Measurements from ENCODE around the gene ACTA2. TPM values are rescaled to one million over a fixed set of nuclear protein-coding genes. Genes with fewer than 3 reads are reported as not detected.
A peak's percentile ranks its signal among the peaks of the same experiment; 100 is the strongest.

The ACTA2 gene
- total RNA-seq, 4 donors from 2014 or later, result 6,391 to 8,723 (median 8,539) TPM

GRCh38 chr10:88896994-88897853, 55.3 kb downstream of the ACTA2 start:
- H3K27ac ChIP-seq (replicated peaks in 1 of 4), result peak overlapping the region; percentile 26 to 69 (median 42)
- H3K9me3 ChIP-seq, result no peaks in the 10 kb centered on the region
- TF ChIP-seq, protein P1, sequence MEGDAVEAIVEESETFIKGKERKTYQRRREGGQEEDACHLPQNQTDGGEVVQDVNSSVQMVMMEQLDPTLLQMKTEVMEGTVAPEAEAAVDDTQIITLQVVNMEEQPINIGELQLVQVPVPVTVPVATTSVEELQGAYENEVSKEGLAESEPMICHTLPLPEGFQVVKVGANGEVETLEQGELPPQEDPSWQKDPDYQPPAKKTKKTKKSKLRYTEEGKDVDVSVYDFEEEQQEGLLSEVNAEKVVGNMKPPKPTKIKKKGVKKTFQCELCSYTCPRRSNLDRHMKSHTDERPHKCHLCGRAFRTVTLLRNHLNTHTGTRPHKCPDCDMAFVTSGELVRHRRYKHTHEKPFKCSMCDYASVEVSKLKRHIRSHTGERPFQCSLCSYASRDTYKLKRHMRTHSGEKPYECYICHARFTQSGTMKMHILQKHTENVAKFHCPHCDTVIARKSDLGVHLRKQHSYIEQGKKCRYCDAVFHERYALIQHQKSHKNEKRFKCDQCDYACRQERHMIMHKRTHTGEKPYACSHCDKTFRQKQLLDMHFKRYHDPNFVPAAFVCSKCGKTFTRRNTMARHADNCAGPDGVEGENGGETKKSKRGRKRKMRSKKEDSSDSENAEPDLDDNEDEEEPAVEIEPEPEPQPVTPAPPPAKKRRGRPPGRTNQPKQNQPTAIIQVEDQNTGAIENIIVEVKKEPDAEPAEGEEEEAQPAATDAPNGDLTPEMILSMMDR (IDR thresholded peaks at IDR 0.05), result no peak
- no peak for TF ChIP-seq POLR2A (IDR thresholded peaks at IDR 0.05; ENCODE audit: low read depth)
- no peak for TF ChIP-seq POLR2AphosphoS5 (IDR thresholded peaks at IDR 0.05)
- TF ChIP-seq EP300 (IDR thresholded peaks at IDR 0.05), result no peak
- no peaks in the 10 kb centered on the region for H3K27me3 ChIP-seq
- intact Hi-C loops (cut with DNase I), result no loop called here
- no peak overlapping the region for H3K4me3 ChIP-seq
- no peak for DNase-seq (ENCODE audit: extremely low spot score)
- H3K36me3 ChIP-seq, result peaks cover 0 to under 1% (median 0%) of the 10 kb centered on the region in 4 donors
- H3K4me1 ChIP-seq, result peaks cover 11 to 49% (median 23%) of the 10 kb centered on the region in 4 donors
- 53% methylated on average over 8 of the region's 8 CpGs for WGBS

DNA sequence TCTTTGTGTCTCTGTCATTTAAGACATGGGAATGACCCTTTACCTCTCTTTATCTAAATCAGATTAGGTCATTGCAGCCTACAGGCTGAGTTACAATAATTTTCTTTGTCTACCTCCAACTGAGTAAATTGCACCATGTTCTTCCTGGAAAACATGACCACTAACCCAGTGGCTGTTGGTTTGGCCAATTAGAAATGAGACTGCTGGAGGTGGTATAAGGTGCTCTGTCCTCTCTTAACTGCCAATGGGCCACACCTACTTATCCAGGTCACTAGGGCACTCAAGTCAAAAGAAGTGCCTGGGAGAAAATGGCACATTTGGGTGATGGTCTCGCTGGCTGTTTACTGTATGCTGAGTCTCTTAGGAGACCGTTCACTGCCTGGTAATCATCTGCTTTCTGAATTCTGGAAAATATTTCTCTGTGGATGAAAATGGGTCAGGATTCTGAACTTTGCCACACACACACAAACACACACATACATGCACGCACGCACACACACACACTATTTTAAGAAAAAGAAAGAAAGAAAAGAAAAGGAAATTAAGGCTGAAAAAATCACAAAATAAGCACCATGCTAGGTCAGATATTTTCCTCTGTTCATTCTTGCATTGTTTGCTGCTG, 56.1 kb downstream of the ACTA2 start:
- Histone ChIP-seq H3K27ac (replicated peaks in 1 of 4) (peak overlapping the region; percentile 26 to 69 (median 42)), H3K9me3 (no peaks in the 10 kb centered on the region), H3K4me1 (peaks cover 11 to 49% (median 23%) of the 10 kb centered on the region in 4 donors), H3K27me3 (no peaks in the 10 kb centered on the region), H3K4me3 (no peak overlapping the region), H3K36me3 (no peaks in the 10 kb centered on the region)
- TF ChIP-seq POLR2A (IDR thresholded peaks at IDR 0.05; ENCODE audit: low read depth) (no peak), POLR2AphosphoS5 (IDR thresholded peaks at IDR 0.05) (no peak), EP300 (IDR thresholded peaks at IDR 0.05) (no peak)
- TF ChIP-seq, protein P1 (IDR thresholded peaks at IDR 0.05), result no peak
- DNase-seq (ENCODE audit: extremely low spot score), result no peak
- WGBS, result 75% methylated on average over 4 of the region's 4 CpGs
- intact Hi-C loops (cut with DNase I), result no loop called here

DNA sequence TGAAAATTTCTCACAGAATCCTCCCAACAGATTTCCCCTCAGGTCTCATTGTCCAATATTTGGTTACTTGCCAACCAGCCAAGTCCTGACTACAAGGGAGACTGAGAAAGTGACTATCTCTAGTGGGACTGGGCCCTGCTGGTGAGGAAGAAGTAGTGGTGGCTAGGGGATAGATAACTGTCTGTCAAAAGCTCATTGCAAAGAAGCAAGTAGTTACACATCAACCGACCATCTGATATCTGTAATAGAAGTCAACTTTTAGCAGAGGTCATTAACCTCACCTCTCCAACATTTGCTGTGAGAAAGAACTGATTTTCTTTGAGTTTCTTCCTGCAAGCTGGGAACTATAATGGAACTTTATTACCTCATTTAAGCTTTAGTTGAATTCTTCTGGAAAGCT, 57.3 kb downstream of the ACTA2 start:
- Histone ChIP-seq H3K27ac (replicated peaks in 1 of 4) (peak overlapping the region in 2 of 4 donors; percentile 1), H3K36me3 (no peaks in the 10 kb centered on the region), H3K27me3 (no peaks in the 10 kb centered on the region), H3K4me3 (no peak overlapping the region), H3K9me3 (no peaks in the 10 kb centered on the region), H3K4me1 (peaks cover 11 to 49% (median 23%) of the 10 kb centered on the region in 4 donors)
- WGBS, result 81% methylated on average over 1 of the region's 1 CpG
- intact Hi-C loops (cut with DNase I), result no loop called here
- DNase-seq (ENCODE audit: extremely low spot score), result no peak
- TF ChIP-seq POLR2A (IDR thresholded peaks at IDR 0.05; ENCODE audit: low read depth) (no peak), EP300 (IDR thresholded peaks at IDR 0.05) (no peak), POLR2AphosphoS5 (IDR thresholded peaks at IDR 0.05) (no peak)
- TF ChIP-seq, protein P1 (IDR thresholded peaks at IDR 0.05), result no peak

DNA sequence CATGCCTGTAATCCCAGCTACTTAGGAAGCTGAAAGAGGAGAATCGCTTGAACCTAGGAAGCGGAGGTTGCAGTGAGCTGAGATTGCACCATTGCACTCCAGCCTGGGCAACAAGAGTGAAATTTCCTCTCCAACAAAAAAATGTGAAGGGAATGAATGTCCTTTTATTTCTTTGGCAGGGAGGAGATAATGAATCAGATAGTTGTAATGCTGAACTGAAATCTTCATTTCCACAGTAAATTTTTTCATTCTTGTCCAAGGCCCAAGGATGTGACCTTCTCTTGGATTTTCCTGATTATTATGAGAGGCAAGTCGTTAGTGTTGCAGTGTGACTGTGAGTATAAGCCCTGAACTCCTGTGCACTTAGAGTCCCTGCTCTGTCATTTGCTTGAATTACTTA, 59.0 kb downstream of the ACTA2 start:
- no peaks in the 10 kb centered on the region for H3K9me3 ChIP-seq
- peaks cover 11 to 44% (median 24%) of the 10 kb centered on the region in 4 donors for H3K4me1 ChIP-seq
- H3K36me3 ChIP-seq, result no peaks in the 10 kb centered on the region
- TF ChIP-seq POLR2A (IDR thresholded peaks at IDR 0.05; ENCODE audit: low read depth), result no peak
- no peak for TF ChIP-seq EP300 (IDR thresholded peaks at IDR 0.05)
- intact Hi-C loops (cut with DNase I), result no loop called here
- H3K27me3 ChIP-seq, result no peaks in the 10 kb centered on the region
- 62% methylated on average over 3 of the region's 3 CpGs for WGBS
- DNase-seq (ENCODE audit: extremely low spot score), result no peak
- no peak overlapping the region for H3K4me3 ChIP-seq
- peak overlapping the region in 2 of 4 donors; percentile 19 to 24 for H3K27ac ChIP-seq (replicated peaks in 1 of 4)

Measured in esophagus muscularis mucosa (tissue), 4 donors.